DND-41 (cell line): ENCODE results near the gene HSD17B11.

Source experiments
- CTCF ChIP-seq: IDR thresholded peaks from 2 replicates; pipeline ENCODE4 v1.5.1; 2012; ENCODE audit warnings: borderline replicate concordance, low read length, moderate library complexity, mild to moderate bottlenecking; ENCODE audit not compliant: poor library complexity, severe bottlenecking; ENCODE audit errors: extremely low read depth
- EZH2 ChIP-seq: IDR thresholded peaks from 3 replicates; pipeline ENCODE4 v1.6.1; 2012; ENCODE audit warnings: borderline replicate concordance, low read depth, mild to moderate bottlenecking, moderate library complexity, low read length, inconsistent platforms; ENCODE audit not compliant: severe bottlenecking

- TF ChIP-seq CTCF (no peak), EZH2 (no peak)
Observed at GRCh38 chr4:87416965-87417364, 26.0 kb upstream of the HSD17B11 start.
